ENCODE measurements around the gene RBM12. TPM values are rescaled to one million over a fixed set of nuclear protein-coding genes. Genes with fewer than 3 reads are reported as not detected.

The RBM12 gene
- total RNA-seq, 1 experiment from 2014 or later, result 125 TPM

DNA sequence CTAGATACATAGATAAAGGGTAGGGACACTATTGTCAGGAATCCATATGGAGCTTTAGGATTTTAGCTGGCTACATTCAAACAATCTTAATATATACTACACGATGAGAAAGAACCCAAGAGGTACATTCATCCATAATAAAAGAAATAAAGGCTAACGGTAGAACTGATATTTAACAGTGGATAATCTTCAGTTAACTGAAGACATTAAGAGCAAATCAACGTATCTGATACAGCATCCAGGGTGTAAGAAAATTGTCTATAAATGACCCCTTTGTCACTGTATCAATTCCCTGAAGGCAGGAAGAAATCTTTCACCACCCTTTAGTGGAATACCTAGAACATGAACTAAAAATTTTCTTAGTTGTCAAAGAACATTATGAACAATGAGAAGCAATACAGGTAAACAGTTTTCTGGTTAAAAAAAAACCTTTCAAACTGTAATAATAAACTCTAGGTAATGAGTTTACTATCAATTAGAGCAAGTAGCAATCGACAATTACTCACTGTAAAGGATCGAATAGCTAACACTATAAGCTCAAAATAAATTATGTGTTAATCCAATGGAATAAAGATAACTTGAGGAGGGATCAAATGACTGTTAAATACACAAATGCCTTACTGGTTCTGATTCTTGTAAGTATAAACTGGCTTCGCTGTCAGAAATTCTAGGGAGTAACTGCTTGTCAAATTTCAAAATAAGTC lies 46.3 kb upstream of the RBM12 start (continued):
- TF ChIP-seq, protein P1, sequence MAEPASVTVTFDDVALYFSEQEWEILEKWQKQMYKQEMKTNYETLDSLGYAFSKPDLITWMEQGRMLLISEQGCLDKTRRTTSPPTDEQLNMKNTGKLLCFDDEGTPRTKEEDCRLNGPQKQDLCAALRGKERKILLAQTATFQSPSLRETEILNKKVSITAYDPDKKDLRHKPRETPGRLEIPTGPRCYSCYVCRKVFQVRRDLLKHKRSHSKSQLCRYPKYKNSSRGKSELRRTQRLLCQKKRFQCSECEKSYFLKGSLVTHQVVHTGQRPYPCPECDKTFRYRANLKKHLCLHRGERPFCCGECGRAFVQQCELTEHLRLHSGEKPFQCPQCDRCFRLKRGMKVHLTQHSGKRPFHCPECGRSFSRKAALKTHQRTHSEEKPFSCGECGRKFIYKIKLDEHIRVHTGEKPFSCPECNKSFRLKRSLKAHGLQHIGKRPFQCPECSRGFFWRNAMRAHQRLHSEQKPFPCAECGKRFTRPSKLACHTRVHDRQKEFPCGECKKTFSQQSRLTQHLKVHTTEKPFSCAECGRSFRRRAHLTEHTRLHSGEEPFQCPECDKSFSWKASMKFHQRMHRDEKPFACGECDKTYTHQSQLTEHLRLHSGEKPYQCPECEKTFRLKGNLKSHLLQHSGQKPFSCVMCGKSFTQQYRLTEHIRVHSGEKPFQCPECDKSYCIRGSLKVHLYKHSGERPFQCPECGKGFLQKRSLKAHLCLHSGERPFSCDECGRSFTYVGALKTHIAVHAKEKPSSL (CRISPR knock-in tag; conservative IDR thresholded peaks at IDR 0.05), result no peak
- TF ChIP-seq SOX15 (CRISPR knock-in tag; IDR thresholded peaks at IDR 0.05) (no peak), TP53 (CRISPR knock-in tag; IDR thresholded peaks at IDR 0.05) (no peak), ZNF232 (CRISPR knock-in tag; IDR thresholded peaks at IDR 0.05) (no peak), RORB (CRISPR knock-in tag; IDR thresholded peaks at IDR 0.05) (no peak)
- TF ChIP-seq, protein P2, sequence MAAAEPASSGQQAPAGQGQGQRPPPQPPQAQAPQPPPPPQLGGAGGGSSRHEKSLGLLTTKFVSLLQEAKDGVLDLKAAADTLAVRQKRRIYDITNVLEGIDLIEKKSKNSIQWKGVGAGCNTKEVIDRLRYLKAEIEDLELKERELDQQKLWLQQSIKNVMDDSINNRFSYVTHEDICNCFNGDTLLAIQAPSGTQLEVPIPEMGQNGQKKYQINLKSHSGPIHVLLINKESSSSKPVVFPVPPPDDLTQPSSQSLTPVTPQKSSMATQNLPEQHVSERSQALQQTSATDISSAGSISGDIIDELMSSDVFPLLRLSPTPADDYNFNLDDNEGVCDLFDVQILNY (CRISPR knock-in tag; IDR thresholded peaks at IDR 0.05), result no peak

DNA sequence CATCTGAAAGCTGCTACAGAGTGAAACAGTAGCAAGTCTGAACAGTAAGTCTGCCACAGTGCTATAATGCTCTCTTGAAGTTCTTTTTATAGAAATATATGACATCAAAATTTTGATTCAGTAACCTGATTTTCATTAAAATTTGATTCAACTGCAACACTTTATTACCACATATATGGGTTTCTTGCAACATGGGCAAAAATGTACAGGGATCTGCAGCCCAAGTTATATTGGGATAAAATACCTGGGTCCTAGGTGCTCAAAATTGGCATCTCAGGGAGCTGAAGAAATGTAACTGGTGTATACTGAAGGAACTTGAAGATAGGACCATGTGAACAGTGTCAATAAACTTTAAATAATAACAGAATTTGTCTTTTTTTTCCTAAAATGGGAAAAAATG lies 45.3 kb upstream of the RBM12 start:
- Mint-ChIP-seq H3K4me3 (no peak overlapping the region), H3K9me3 (no peaks in the 10 kb centered on the region), H3K27ac (no peak overlapping the region), H3K27me3 (ENCODE audit: low read depth) (no peaks in the 10 kb centered on the region), H3K4me1 (no peaks in the 10 kb centered on the region), H3K36me3 (peaks cover 79% of the 10 kb centered on the region)
- TF ChIP-seq ZNF416 (CRISPR knock-in tag; IDR thresholded peaks at IDR 0.05) (no peak), TCF7 (CRISPR knock-in tag; IDR thresholded peaks at IDR 0.05; ENCODE audit: low read depth) (no peak), OVOL2 (CRISPR knock-in tag; IDR thresholded peaks at IDR 0.05; ENCODE audit: borderline replicate concordance) (no peak), SMAD4 (CRISPR knock-in tag; IDR thresholded peaks at IDR 0.05) (no peak), NFATC4 (CRISPR knock-in tag; IDR thresholded peaks at IDR 0.05) (no peak), ZNF219 (CRISPR knock-in tag; IDR thresholded peaks at IDR 0.05; ENCODE audit: borderline replicate concordance) (no peak), GTF2I (CRISPR knock-in tag; conservative IDR thresholded peaks at IDR 0.05) (no peak), RELA (CRISPR knock-in tag; IDR thresholded peaks at IDR 0.05; ENCODE audit: borderline replicate concordance) (no peak)
- TF ChIP-seq, protein P3, sequence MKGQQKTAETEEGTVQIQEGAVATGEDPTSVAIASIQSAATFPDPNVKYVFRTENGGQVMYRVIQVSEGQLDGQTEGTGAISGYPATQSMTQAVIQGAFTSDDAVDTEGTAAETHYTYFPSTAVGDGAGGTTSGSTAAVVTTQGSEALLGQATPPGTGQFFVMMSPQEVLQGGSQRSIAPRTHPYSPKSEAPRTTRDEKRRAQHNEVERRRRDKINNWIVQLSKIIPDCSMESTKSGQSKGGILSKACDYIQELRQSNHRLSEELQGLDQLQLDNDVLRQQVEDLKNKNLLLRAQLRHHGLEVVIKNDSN (CRISPR knock-in tag; IDR thresholded peaks at IDR 0.05), result no peak
- TF ChIP-seq, protein P4, sequence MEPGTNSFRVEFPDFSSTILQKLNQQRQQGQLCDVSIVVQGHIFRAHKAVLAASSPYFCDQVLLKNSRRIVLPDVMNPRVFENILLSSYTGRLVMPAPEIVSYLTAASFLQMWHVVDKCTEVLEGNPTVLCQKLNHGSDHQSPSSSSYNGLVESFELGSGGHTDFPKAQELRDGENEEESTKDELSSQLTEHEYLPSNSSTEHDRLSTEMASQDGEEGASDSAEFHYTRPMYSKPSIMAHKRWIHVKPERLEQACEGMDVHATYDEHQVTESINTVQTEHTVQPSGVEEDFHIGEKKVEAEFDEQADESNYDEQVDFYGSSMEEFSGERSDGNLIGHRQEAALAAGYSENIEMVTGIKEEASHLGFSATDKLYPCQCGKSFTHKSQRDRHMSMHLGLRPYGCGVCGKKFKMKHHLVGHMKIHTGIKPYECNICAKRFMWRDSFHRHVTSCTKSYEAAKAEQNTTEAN (CRISPR knock-in tag; IDR thresholded peaks at IDR 0.05), result no peak
- TF ChIP-seq, protein P5, sequence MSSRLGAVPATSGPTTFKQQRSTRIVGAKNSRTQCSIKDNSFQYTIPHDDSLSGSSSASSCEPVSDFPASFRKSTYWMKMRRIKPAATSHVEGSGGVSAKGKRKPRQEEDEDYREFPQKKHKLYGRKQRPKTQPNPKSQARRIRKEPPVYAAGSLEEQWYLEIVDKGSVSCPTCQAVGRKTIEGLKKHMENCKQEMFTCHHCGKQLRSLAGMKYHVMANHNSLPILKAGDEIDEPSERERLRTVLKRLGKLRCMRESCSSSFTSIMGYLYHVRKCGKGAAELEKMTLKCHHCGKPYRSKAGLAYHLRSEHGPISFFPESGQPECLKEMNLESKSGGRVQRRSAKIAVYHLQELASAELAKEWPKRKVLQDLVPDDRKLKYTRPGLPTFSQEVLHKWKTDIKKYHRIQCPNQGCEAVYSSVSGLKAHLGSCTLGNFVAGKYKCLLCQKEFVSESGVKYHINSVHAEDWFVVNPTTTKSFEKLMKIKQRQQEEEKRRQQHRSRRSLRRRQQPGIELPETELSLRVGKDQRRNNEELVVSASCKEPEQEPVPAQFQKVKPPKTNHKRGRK (CRISPR knock-in tag; IDR thresholded peaks at IDR 0.05; ENCODE audit: borderline replicate concordance), result no peak
- TF ChIP-seq, protein P2 (CRISPR knock-in tag; IDR thresholded peaks at IDR 0.05), result no peak
- TF ChIP-seq, protein P6, sequence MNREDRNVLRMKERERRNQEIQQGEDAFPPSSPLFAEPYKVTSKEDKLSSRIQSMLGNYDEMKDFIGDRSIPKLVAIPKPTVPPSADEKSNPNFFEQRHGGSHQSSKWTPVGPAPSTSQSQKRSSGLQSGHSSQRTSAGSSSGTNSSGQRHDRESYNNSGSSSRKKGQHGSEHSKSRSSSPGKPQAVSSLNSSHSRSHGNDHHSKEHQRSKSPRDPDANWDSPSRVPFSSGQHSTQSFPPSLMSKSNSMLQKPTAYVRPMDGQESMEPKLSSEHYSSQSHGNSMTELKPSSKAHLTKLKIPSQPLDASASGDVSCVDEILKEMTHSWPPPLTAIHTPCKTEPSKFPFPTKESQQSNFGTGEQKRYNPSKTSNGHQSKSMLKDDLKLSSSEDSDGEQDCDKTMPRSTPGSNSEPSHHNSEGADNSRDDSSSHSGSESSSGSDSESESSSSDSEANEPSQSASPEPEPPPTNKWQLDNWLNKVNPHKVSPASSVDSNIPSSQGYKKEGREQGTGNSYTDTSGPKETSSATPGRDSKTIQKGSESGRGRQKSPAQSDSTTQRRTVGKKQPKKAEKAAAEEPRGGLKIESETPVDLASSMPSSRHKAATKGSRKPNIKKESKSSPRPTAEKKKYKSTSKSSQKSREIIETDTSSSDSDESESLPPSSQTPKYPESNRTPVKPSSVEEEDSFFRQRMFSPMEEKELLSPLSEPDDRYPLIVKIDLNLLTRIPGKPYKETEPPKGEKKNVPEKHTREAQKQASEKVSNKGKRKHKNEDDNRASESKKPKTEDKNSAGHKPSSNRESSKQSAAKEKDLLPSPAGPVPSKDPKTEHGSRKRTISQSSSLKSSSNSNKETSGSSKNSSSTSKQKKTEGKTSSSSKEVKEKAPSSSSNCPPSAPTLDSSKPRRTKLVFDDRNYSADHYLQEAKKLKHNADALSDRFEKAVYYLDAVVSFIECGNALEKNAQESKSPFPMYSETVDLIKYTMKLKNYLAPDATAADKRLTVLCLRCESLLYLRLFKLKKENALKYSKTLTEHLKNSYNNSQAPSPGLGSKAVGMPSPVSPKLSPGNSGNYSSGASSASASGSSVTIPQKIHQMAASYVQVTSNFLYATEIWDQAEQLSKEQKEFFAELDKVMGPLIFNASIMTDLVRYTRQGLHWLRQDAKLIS (CRISPR knock-in tag; IDR thresholded peaks at IDR 0.05; ENCODE audit: borderline replicate concordance), result no peak
- TF ChIP-seq, protein P7, sequence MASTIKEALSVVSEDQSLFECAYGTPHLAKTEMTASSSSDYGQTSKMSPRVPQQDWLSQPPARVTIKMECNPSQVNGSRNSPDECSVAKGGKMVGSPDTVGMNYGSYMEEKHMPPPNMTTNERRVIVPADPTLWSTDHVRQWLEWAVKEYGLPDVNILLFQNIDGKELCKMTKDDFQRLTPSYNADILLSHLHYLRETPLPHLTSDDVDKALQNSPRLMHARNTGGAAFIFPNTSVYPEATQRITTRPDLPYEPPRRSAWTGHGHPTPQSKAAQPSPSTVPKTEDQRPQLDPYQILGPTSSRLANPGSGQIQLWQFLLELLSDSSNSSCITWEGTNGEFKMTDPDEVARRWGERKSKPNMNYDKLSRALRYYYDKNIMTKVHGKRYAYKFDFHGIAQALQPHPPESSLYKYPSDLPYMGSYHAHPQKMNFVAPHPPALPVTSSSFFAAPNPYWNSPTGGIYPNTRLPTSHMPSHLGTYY (CRISPR knock-in tag; IDR thresholded peaks at IDR 0.05), result no peak
- CTCF ChIA-PET, result no interaction called here
- POLR2A ChIA-PET, result interaction anchor here (2.4 kb wide), 1 partner anchor 32 kb away, joined by 8 read pairs; the partner anchor contains the start of gene RBM39
- ATAC-seq (no peak), DNase-seq (ENCODE audit: low spot score) (no peak)
